C4-2B (cell line): ENCODE data around the gene SHROOM1.

Experiments
- CTCF ChIP-seq: fragments of 450-650 bp; conservative IDR thresholded peaks from 2 replicates; pipeline ENCODE4 v1.5.1; 2017; ENCODE audit warnings: mild to moderate bottlenecking
- ZFX ChIP-seq: fragments of 450-650 bp; IDR thresholded peaks from 2 replicates; pipeline ENCODE4 v1.6.1; 2017

GRCh38 chr5:132773601-132774355, 56.7 kb downstream of the SHROOM1 start:
- no peak for TF ChIP-seq CTCF
- no peak for TF ChIP-seq ZFX
